H9 (cell line): ENCODE results near the gene GRIP2. TPM values are rescaled to one million over a fixed set of nuclear protein-coding genes. Genes with fewer than 3 reads are reported as not detected.

ENCODE experiments used
- DNase-seq: peaks from one replicate; pipeline ENCODE4 v3.0.0-alpha.2; 2017
- H2AFZ ChIP-seq: one replicate; pipeline ENCODE4 v1.6.1; 2013; ENCODE audit warnings: mild to moderate bottlenecking, low read length, control low read depth, moderate library complexity
- H2AK5ac ChIP-seq: 2 replicates; pipeline ENCODE4 v1.6.1; 2013; ENCODE audit warnings: low read length, control low read depth, mixed read lengths; ENCODE audit not compliant: insufficient read length
- H2BK120ac ChIP-seq: one replicate; pipeline ENCODE4 v1.6.1; 2013; ENCODE audit warnings: low read depth, mild to moderate bottlenecking, low read length, control low read depth, inconsistent platforms; ENCODE audit not compliant: poor library complexity, severe bottlenecking
- H2BK12ac ChIP-seq: 2 replicates; pipeline ENCODE4 v1.6.1; 2013; ENCODE audit warnings: low read length, control low read depth, mixed read lengths, low read depth; ENCODE audit not compliant: insufficient read length
- H2BK15ac ChIP-seq: 2 replicates; pipeline ENCODE4 v1.6.1; 2013; ENCODE audit warnings: low read depth, low read length, control low read depth
- H2BK20ac ChIP-seq: one replicate; pipeline ENCODE4 v1.6.1; 2013; ENCODE audit warnings: low read depth, mild to moderate bottlenecking, low read length, control low read depth, inconsistent platforms; ENCODE audit not compliant: poor library complexity, severe bottlenecking
- H2BK5ac ChIP-seq: 2 replicates; pipeline ENCODE4 v1.6.1; 2013; ENCODE audit warnings: low read length, control low read depth, mixed read lengths; ENCODE audit not compliant: insufficient read length
- H3K14ac ChIP-seq: 2 replicates; pipeline ENCODE4 v1.6.1; 2013; ENCODE audit warnings: low read length, control low read depth; ENCODE audit not compliant: insufficient read depth
- H3K18ac ChIP-seq: 2 replicates; pipeline ENCODE4 v1.6.1; 2013; ENCODE audit warnings: low read depth, mild to moderate bottlenecking, mixed read lengths, low read length, control low read depth; ENCODE audit not compliant: insufficient read length
- H3K23ac ChIP-seq: 2 replicates; pipeline ENCODE4 v1.6.1; 2013; ENCODE audit warnings: low read length, control low read depth, mixed read lengths, low read depth; ENCODE audit not compliant: insufficient read length
- H3K23me2 ChIP-seq: 2 replicates; pipeline ENCODE4 v1.6.1; 2013; ENCODE audit warnings: low read depth, mild to moderate bottlenecking, mixed read lengths, low read length, control low read depth; ENCODE audit not compliant: insufficient read length, poor library complexity, severe bottlenecking
- H3K27ac ChIP-seq: 2 replicates; pipeline ENCODE4 v1.5.1; 2013; ENCODE audit warnings: low read length, control low read depth, mixed read lengths, low read depth; ENCODE audit not compliant: insufficient read length
- H3K27me3 ChIP-seq: 2 replicates; pipeline ENCODE4 v1.6.1; 2013; ENCODE audit warnings: low read length, control low read depth, inconsistent platforms; ENCODE audit not compliant: insufficient read depth
- H3K4ac ChIP-seq: 2 replicates; pipeline ENCODE4 v1.6.1; 2013; ENCODE audit warnings: low read depth, mild to moderate bottlenecking, control low read depth, inconsistent platforms, low read length, moderate library complexity
- H3K4me1 ChIP-seq: 2 replicates; pipeline ENCODE4 v1.6.1; 2013; ENCODE audit warnings: low read length, control low read depth, inconsistent platforms; ENCODE audit not compliant: insufficient read depth
- H3K4me2 ChIP-seq: 2 replicates; pipeline ENCODE4 v1.6.1; 2013; ENCODE audit warnings: low read length, control low read depth, mixed read lengths; ENCODE audit not compliant: insufficient read length, insufficient read depth
- H3K56ac ChIP-seq: 2 replicates; pipeline ENCODE4 v1.6.1; 2013; ENCODE audit warnings: low read depth, mild to moderate bottlenecking, mixed read lengths, low read length, control low read depth; ENCODE audit not compliant: insufficient read length
- H3K79me1 ChIP-seq: 2 replicates; pipeline ENCODE4 v1.6.1; 2013; ENCODE audit warnings: low read depth, mild to moderate bottlenecking, moderate library complexity, low read length, control low read depth, inconsistent platforms; ENCODE audit not compliant: insufficient read depth, poor library complexity, severe bottlenecking
- H3K79me2 ChIP-seq: 2 replicates; pipeline ENCODE4 v1.6.1; 2013; ENCODE audit warnings: low read length, control low read depth, inconsistent platforms; ENCODE audit not compliant: insufficient read depth
- H3K9ac ChIP-seq: 2 replicates; pipeline ENCODE4 v1.6.1; 2013; ENCODE audit warnings: low read length, control low read depth, mixed read lengths; ENCODE audit not compliant: insufficient read length; ENCODE audit errors: extremely low read depth
- H3K9me3 ChIP-seq: one replicate; pipeline ENCODE4 v1.6.1; 2013; ENCODE audit warnings: low read depth, low read length, inconsistent platforms; ENCODE audit not compliant: control insufficient read depth
- H3T11ph ChIP-seq: one replicate; pipeline ENCODE4 v1.6.1; 2013; ENCODE audit warnings: mild to moderate bottlenecking, low read length, control low read depth, inconsistent platforms
- H4K20me1 ChIP-seq: one replicate; pipeline ENCODE4 v1.6.1; 2013; ENCODE audit not compliant: control insufficient read depth, insufficient read length, insufficient read depth
- H4K5ac ChIP-seq: 2 replicates; pipeline ENCODE4 v1.6.1; 2013; ENCODE audit warnings: low read depth, mild to moderate bottlenecking, mixed read lengths, low read length, control low read depth; ENCODE audit not compliant: insufficient read length
- H4K8ac ChIP-seq: replicated peaks from 2 replicates; pipeline ENCODE4 v1.6.1; 2013; ENCODE audit warnings: low read length, control low read depth, mixed read lengths, low read depth; ENCODE audit not compliant: insufficient read length
- H4K91ac ChIP-seq: 2 replicates; pipeline ENCODE4 v1.6.1; 2013; ENCODE audit warnings: low read depth, mild to moderate bottlenecking, moderate library complexity, mixed read lengths, low read length, control low read depth; ENCODE audit not compliant: insufficient read length
- H3K27ac Mint-ChIP-seq, 3 experiments: 2 replicates in 2 of 3; 3 replicates in 1 of 3; pipeline ENCODE4 v1.8.0; 2020 to 2021; ENCODE audit warnings: mixed read lengths in 3 of 3, mild to moderate bottlenecking in 1 of 3, moderate library complexity in 1 of 3
- H3K27me3 Mint-ChIP-seq: 2 replicates; pipeline ENCODE4 v1.8.0; 2021; ENCODE audit warnings: low read depth, mild to moderate bottlenecking, moderate library complexity, mixed read lengths
- H3K36me3 Mint-ChIP-seq, 3 experiments: 2 replicates in 2 of 3; 3 replicates in 1 of 3; pipeline ENCODE4 v1.8.0; 2020 to 2021; ENCODE audit warnings: low read depth in 3 of 3, mixed read lengths in 3 of 3; ENCODE audit not compliant: insufficient read depth in 1 of 3
- H3K4me1 Mint-ChIP-seq, 2 experiments: 2 replicates each; pipeline ENCODE4 v1.8.0; 2020; ENCODE audit warnings: mixed read lengths in 2 of 2
- H3K4me3 Mint-ChIP-seq, 2 experiments: 2 replicates in 1 of 2; 3 replicates in 1 of 2; pipeline ENCODE4 v1.8.0; 2020 to 2021; ENCODE audit warnings: mild to moderate bottlenecking in 2 of 2, mixed read lengths in 2 of 2, moderate library complexity in 1 of 2
- H3K9me3 Mint-ChIP-seq, 2 experiments: 2 replicates in 1 of 2; 3 replicates in 1 of 2; pipeline ENCODE4 v1.8.0; 2020; ENCODE audit warnings: mild to moderate bottlenecking in 2 of 2, mixed read lengths in 2 of 2, moderate library complexity in 1 of 2
- WGBS: extraction: QIAGEN DNeasy Blood & Tissue Kit; methylation state at CpG from one replicate; pipeline ENCODE4 v1.1.7; 2013; ENCODE audit warnings: missing lambda C conversion rate, low lambda C conversion rate, mixed read lengths; ENCODE audit not compliant: insufficient read length; ENCODE audit errors: extremely low coverage; 5-methylcytosine and 5-hydroxymethylcytosine counted together
- total RNA-seq: library from RNA; stranded (reverse); gene quantifications from 2 replicates; pipeline ENCODE4 v1.2.1, GENCODE V29; 2021
- TF ChIP-seq, protein P1 (sequence below): fragments of 200-600 bp; sonication (generic); conservative IDR thresholded peaks from 3 replicates; pipeline ENCODE4 v1.8.0; 2021; ENCODE audit warnings: antibody characterized with exemption, mild to moderate bottlenecking

Gene GRIP2
- total RNA-seq, 1 experiment from 2014 or later, result 3.1 TPM

GRCh38 chr3:14514323-14514720, 25.8 kb downstream of the GRIP2 start:
- Histone ChIP-seq H2BK20ac (no peak overlapping the region), H3K18ac (no peak overlapping the region), H3K9ac (no peak overlapping the region), H3K79me1 (no peaks in the 10 kb centered on the region), H4K20me1 (no peaks in the 10 kb centered on the region), H3T11ph (no peak overlapping the region), H4K91ac (no peak overlapping the region), H2BK15ac (no peak overlapping the region), H2AK5ac (no peak overlapping the region), H4K8ac (no peak overlapping the region), H3K14ac (no peak overlapping the region), H2BK12ac (no peak overlapping the region), H3K23me2 (no peaks in the 10 kb centered on the region), H2BK120ac (no peak overlapping the region), H3K23ac (no peak overlapping the region), H3K27me3 (no peaks in the 10 kb centered on the region), H3K4me1 (no peaks in the 10 kb centered on the region; the same call in 1 of the 2 replicates), H2BK5ac (no peak overlapping the region), H3K4me2 (no peak overlapping the region), H3K27ac (no peak overlapping the region), H3K9me3 (no peaks in the 10 kb centered on the region), H3K4ac (no peak overlapping the region), H3K56ac (no peak overlapping the region), H4K5ac (no peak overlapping the region), H3K79me2 (no peaks in the 10 kb centered on the region), H2AFZ (no peak overlapping the region)
- peak; percentile 26 for DNase-seq
- Mint-ChIP-seq H3K4me1 (peaks cover 8 to 16% of the 10 kb centered on the region in 2 experiments; a peak in 3 of 4 replicates), H3K27me3 (peaks cover 2% of the 10 kb centered on the region), H3K36me3 (no peaks in the 10 kb centered on the region), H3K4me3 (no peak overlapping the region), H3K27ac (no peak overlapping the region), H3K9me3 (no peaks in the 10 kb centered on the region)
- WGBS, result no CpG with 5 or more reads among the region's 17 CpGs
- TF ChIP-seq, protein P1, sequence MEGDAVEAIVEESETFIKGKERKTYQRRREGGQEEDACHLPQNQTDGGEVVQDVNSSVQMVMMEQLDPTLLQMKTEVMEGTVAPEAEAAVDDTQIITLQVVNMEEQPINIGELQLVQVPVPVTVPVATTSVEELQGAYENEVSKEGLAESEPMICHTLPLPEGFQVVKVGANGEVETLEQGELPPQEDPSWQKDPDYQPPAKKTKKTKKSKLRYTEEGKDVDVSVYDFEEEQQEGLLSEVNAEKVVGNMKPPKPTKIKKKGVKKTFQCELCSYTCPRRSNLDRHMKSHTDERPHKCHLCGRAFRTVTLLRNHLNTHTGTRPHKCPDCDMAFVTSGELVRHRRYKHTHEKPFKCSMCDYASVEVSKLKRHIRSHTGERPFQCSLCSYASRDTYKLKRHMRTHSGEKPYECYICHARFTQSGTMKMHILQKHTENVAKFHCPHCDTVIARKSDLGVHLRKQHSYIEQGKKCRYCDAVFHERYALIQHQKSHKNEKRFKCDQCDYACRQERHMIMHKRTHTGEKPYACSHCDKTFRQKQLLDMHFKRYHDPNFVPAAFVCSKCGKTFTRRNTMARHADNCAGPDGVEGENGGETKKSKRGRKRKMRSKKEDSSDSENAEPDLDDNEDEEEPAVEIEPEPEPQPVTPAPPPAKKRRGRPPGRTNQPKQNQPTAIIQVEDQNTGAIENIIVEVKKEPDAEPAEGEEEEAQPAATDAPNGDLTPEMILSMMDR, result no peak
